ENCODE measurements around the gene KRT6B.
"Not testable (repeated sequence)": the region's sequence is repeated elsewhere in the genome, so short reads cannot be mapped to it uniquely, and the experiment has no call there.

The KRT6B gene

DNA sequence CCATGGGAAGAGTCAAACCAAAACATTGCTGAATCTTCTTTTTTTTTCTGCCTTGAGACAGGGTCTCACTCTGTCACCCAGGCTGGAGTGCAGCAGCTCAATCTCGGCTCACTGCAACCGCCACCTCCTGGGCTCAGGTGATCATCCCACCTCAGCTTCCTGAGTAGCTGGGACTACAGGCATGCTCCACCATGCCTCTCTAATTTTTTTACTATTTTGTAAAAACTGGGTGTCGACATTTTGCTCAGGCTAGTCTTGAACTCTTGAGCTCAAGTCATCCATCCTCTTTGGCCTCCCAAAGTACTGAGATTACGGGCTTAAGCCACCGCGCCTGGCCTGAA, 16.3 kb downstream of the KRT6B start:
- no peak for DNase-seq

DNA sequence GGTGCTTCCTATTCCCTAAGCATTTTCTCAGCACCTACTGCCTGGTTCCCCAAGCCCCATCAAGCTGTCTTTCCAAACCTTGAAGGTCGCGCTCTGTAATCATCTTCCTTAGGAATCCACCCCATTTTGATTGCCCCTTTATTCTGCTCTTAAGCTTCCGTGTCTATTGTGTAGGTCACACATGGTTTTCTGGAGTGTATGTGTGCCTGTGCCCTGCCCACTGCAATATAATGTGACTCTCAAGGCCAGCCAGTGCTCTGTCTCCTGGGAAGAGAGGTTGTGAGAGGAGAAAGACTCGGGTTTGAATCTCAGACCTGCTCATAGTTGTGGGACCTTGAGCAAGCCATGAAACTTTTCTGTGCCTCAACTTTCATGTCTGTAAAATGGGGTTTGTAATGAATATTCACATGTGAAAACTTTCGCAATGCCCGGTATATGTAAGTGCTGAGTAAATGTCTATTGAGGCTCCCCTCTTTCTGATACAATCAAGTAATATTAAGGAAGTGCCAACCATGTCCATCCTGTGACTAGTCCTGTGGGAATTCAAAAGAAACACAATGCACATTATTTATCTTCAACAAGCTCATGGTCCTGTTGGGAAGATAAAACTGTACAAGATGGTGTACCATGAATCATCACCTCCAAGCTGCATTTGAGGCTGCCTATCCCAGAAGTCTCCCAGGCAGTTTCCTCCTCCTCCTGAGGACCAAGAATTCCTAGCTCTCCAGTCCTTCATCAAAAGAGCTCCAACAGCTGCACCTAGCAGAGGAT, 17.0 kb downstream of the KRT6B start:
- DNase-seq: no peak

- no peak for DNase-seq
Measured at GRCh38 chr12:52434081-52434733, 17.7 kb downstream of the KRT6B start, which contains the start of gene KRT75. TSS of gene KRT75 (minus strand) at chr12:52434371. CDS start at chr12:52434304, 67 bp downstream.

GRCh38 chr12:52433501-52434080, 18.4 kb downstream of the KRT6B start:
- no peak for DNase-seq

DNA sequence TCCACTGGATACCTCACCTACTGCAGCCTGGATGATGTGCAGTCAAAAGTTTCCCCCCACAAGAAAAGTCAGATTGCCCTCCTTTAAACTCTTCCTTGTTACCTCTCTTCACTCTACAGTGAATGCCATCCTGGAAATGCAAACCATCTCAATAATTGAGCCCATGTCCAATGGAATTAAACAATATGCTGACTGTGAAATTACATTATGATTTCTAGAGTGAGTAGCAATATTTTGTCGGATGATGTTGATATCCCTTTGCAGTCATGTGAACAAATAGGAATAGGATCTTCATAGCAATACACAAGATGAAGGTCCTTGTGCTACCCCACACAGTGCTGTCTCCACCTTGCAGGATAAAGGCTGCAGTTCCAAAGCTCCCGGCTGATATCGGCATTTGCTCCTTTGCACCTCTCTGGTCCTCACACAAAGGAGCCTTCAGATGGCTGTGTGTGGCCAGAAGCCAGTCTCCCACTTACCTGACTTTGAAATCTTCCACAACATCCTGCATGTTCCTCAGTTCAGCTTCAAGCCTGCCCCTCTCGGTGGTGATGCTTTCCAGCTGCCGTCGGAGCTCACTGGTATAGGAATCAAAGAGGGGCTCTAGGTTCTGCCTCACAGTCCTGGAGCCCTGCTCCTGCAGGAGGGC, 19.3 kb downstream of the KRT6B start:
- DNase-seq: no peak

DNA sequence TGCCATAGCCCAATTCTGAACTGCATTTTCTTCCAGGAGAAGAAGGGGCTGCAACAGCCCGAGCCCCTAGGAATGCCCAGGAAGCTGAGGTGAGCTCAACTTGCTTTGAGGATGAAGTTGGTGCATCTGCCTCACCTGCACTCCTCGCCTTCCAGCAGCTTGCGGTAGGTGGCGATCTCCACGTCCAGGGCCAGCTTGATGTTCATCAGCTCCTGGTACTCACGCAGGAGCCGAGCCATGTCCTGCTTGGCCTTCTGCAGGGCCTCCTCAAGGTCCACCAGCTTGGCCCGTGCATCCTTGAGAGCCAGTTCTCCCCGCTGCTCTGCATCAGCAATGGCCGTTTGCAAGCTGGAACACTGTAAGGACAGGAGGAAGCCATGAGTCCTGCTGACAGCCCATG, 23.8 kb downstream of the KRT6B start:
- DNase-seq: no peak

DNA sequence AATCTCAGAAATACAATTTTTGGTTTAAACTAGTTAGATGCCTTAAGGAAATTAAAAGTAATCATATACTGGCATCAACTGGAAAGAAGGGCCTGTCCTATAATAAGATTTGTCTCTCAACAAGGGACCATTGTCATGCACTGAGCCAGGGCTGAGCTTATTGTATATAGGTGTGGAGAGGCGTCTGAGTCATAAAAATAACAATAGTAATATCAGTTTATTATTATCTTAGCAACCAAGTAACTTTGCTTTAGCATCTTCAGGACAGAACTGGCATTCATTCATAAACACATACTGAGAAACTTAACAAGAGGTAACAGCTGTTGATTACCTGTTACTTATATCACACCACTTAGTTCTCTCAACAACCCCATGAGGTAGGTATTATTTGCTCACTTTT, 24.9 kb downstream of the KRT6B start:
- no peak for DNase-seq

DNA sequence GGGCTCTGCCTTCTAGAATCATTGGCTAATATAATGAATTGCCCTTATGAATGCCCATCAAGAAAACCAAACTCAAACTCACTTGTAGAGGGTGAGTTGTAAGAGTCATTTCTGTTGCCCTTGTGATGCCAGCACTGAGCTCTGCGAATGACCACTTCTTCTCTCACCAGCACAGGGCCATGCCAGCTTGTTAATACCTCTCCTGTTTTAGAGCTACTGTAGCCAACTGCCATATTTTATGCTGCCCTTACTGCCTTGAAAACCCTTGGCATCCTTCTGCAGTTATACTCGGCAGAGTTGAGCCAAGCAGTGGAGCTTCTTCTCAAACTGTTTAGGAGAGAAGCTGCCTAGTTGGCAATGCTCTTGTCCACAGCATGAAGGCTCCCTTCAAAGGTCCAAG, 25.9 kb downstream of the KRT6B start:
- DNase-seq: no peak

DNA sequence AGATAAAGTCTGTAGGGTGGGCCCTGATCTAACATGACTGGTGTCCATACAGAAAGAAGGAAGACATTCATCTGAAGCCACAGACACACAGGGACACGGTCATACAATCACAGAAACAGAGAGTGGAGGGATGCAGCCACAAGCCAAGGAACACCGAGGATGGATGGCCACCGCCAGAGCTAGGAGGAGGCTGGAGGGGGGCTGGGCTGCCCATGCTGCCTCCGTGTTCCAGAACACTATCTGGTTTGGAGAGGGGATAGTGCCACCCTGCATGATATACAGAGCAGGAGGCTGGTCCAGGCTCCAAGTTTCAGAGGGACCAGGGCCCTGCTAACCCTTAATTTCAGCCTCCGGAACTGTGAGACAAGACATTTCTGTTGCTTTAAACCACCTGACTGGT, 26.5 kb downstream of the KRT6B start:
- no peak for DNase-seq

GRCh38 chr12:52423661-52424500, 28.1 kb downstream of the KRT6B start:
- DNase-seq: no peak

- no peak for DNase-seq
Measured at GRCh38 chr12:52423035-52423434, 28.9 kb downstream of the KRT6B start.

DNA sequence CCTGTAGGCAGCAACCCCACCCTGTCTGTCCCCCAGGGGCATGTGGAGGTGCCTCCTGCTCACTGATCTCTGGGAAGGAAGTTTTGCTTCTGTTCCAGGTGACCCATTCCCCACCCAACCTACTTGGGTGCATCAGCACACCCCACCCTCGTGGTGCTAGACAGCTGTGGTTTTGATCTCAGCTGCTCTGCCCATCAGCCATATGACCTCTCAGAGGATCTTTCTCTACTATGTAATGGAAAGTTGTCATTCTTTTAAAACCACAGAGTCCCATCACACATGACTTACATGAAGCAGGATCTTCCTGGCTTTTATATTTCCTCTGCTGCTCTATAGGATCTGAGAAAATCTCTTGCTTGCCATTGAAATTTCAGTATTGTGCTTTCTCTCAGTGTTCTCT, 32.3 kb downstream of the KRT6B start:
- no peak for DNase-seq

DNA sequence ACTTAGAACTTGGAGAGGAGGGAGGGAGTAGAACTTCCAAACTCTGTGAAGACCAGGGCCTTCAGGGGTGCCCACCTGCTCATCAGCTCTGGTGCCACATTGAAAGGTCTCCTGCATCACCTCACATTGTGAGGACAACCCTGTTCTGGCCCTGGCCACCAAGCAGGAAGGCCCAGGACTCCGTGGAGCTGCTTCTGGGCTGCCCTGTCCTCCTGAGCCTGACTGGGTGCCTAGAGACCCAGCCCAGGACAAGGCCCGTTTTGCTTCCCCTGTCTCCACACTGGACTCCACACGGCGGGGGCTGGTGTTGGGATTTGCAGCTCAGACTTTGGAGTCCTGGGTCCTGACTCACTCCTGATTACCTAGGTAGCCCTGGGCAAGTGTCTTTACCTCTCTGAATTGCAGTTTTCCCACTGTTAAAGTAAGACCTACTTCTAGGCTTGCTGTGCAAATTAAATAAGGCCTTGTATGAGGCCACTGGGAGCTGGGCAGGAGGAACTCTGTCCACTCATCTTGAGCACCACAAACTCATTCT, 33.3 kb downstream of the KRT6B start:
- DNase-seq: no peak

DNA sequence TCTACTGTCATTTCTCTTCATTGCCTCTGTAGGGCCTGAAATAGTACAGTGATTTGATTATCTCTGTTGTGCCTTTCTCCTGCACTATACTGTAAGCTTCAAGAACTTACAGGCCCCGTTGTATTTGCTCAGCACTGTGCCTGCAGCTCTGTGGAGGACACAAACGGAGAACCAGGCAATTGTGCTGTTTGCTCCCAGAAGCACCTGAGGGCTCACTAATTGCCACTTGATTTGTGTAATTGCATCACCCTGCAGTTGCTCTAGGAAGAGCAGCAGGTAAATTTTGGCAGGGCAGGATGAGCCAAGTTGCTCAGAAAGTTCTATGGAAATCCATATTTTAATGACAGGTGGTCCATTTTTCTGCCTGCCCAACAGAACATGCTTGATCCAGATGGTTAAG, 34.2 kb downstream of the KRT6B start:
- no peak for DNase-seq

DNA sequence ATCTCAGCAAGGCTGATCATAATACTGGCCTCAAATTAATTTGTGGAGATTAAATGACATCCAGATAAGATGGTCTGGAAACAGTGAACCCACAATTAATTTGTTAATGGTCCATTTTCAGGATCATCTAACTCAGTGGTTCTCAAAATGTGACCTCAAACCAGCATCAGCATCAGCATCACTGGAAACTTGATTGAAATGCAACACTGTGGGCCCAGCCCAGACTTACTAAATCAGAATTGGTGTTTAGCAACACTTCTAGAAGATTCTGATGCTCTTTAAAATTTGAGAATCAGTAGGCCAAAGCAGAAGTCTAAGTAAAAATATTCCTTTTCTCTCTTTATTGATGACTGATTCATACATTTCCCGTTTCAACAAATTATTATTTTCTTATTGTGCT, 35.2 kb downstream of the KRT6B start:
- no peak for DNase-seq

DNA sequence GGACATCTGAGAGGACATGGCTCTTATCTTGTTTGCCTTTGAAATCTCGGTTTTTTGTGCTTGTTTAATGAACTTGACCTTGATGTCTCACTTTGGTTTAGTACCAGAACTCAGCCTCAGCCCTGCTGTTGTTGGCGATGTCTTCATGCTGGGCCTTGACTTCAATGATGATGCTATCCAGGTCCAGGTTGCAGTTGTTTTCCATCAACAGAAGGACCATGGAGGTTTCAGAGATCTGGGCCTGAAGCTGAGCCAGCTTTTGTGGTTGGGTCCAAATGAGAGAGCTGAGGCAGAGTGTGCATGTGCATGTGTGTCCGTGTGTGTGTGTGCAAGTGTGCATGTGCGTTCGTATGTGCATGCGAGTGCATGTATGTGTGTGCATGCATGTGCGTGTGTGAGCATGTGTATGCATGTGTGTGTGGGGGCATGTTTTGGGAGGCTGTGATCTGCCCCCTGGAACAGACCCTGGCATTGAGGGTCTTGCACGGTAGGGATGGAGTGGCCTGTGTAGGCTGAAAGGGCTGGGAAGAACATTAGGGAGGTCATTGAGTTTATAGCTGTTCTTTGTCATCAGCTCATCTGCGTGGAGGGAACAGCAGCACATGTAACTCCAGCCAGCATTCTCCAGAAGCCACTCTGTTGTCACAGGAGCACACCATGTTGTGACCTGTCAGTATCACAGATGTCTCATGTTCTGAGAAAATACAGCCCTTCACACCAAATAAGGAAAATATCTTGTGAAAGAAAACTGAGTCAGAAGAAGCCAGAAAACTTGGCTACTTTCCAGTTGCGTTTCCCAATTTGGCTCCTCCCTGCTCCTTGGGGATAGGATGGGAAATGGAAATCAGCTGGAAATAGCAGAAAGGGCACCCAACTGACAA, 35.8 kb downstream of the KRT6B start:
- DNase-seq: no peak

DNA sequence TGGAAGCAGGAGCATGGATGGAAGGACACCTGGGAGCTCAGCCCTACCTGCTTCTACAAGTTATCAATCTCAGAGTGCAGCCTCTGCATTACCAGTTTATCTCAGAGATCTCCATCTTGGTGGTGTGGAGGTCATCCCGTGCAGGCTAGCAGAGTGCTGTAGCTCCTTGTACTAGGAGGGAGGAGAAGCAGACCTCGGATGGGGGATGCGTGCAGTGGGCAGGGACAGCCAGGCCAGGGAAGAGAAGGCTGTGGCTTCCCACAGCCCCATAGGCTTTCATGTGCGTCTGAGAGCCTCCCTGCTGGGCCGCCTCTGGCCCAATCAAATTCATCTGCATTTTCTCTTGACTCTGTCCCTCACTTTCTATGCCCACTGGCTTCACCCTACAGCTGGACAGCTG, 37.0 kb downstream of the KRT6B start:
- no peak for DNase-seq

DNA sequence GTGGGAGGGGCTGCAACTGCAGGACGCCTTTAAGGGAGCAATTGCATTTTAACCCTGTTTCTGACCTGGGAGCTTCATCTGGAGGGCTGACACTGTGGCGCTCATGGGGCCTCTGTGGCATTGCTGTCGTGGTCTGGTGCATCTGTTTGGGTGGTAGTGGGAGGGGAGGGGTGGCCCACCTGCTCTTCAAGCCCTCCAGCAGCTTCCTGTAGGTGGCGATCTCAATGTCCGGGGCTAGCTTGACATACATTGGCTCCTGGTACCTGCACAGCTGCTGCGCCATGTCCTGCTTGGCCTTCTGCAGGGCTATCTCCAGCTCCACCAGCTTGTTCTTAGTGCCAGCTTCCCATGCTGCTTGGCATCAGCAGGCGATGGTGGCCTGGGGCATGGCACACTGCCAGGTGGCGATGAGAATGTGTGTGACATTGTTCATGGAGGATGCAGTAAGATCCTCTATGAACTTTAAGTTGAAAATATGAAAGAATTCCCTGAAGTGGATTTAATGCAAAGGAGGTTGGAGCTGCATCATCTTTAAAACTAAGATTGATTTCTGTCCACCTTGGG, 38.1 kb downstream of the KRT6B start:
- DNase-seq: no peak

- DNase-seq: no peak
Measured at GRCh38 chr12:52413202-52413601, 38.7 kb downstream of the KRT6B start.

DNA sequence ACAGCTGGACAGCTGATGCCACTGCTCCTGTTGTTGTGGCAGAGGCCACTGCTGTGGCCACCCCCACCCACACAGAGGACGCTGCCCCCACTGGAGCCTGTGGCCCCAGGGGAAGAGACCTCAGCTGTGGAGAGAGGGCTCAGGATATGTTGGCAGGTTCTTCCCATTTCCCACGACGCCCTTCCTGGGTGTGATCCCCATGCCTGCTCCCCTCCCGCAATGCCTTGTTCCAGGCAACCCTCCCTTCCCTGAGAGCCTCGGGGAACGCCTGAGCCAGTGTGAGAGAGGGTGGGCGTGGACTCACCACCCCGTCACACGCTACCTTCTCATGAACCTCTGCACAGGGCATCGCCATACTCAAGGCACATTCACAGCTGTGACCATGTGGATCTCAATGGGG, 40.1 kb downstream of the KRT6B start:
- no peak for DNase-seq

DNA sequence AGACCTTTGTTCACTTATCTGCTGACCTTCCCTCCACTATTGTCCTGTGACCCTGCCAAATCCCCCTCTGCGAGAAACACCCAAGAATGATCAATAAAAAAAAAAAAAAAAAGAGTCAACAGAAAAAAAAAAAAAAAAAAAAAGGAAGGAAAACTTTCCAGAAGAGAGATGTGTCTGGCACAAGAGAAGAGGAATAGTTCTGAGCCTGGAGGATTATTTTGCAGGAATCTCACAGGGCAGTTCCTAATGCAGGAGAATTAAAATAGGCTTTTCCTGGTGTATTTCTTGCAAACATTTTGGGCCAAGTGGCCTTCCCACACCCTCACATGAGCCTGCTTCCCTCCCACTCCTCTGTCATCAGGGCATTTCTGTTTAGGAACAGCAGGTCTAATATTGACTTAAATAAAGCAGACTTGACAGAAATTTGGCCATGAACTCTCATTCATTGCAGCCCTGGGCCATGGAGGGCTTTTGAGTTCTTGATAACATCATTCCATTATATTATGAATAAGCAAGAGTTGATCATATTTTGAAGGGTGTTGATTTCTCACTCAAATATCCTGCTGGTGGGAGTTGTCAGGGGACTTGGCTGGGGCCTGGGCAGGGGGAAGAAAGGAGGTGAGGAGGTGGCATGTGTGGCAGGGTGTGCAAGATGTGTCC, 41.2 kb downstream of the KRT6B start:
- not testable (repeated sequence) for DNase-seq

Measured in activated naive CD4-positive, alpha-beta T cell treated with Interleukin-2 at 50 U/mL for 16 hours (primary cell).